Neural progenitor cell (in vitro differentiated cells): Measurements from ENCODE around the gene INPP5E.

Experiments used
- EZH2 ChIP-seq: fragments of 200-600 bp; sonication (generic); IDR thresholded peaks from 2 replicates; pipeline ENCODE4 v1.6.1; 2017; ENCODE audit warnings: antibody characterized with exemption, mild to moderate bottlenecking, moderate library complexity
- EZH2phosphoT487 ChIP-seq: fragments of 200-600 bp; sonication (generic); IDR thresholded peaks from 2 replicates; pipeline ENCODE4 v1.6.1; 2017; ENCODE audit warnings: antibody characterized with exemption
- TF ChIP-seq, protein P1 (sequence below): fragments of 200-600 bp; sonication (generic); IDR thresholded peaks from 2 replicates; pipeline ENCODE4 v1.5.1; 2017; ENCODE audit warnings: antibody characterized with exemption, mild to moderate bottlenecking

DNA sequence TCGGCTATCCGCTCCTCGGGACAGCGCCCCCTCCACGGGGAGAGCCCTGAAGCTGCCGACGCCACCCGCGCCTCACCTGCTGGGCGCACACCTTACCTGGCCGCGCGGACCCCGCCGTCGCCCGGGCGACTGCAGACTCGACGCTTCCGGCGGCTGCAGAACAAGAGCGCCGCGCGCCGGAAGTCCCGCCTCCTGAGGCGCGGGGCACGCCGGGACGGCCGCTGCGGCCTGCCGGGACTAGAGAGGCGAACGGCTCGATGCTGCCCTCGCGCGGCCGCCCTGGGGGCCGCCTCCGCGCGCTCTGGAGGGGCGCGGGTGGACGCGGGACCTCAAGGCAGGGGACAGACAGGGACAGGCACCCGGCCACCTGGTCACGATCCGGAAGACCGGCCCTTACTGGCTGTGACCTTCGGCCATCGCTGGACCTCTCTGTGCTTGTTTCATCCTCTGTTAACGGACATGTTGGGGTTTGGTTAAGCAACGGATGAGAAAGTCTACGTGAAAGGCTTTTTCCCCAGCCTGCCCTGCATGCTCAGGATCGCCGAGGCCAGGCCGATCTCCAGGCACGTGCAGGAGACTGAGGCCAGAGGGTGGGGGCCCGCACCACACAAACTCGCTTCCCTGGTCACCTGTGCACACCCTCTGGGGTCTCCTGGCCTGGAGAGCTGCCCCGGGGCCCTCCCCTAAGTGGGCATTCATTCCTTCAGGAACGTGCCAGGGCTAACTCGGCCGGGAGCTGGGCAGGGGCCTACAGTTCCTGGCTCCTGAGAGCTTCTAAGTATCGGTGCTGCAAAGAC lies 39.4 kb downstream of the INPP5E start, which contains the start of gene SNAPC4:
- TF ChIP-seq, protein P1, sequence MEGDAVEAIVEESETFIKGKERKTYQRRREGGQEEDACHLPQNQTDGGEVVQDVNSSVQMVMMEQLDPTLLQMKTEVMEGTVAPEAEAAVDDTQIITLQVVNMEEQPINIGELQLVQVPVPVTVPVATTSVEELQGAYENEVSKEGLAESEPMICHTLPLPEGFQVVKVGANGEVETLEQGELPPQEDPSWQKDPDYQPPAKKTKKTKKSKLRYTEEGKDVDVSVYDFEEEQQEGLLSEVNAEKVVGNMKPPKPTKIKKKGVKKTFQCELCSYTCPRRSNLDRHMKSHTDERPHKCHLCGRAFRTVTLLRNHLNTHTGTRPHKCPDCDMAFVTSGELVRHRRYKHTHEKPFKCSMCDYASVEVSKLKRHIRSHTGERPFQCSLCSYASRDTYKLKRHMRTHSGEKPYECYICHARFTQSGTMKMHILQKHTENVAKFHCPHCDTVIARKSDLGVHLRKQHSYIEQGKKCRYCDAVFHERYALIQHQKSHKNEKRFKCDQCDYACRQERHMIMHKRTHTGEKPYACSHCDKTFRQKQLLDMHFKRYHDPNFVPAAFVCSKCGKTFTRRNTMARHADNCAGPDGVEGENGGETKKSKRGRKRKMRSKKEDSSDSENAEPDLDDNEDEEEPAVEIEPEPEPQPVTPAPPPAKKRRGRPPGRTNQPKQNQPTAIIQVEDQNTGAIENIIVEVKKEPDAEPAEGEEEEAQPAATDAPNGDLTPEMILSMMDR = peak; percentile 90
- peak; percentile 35 for TF ChIP-seq EZH2
- no peak for TF ChIP-seq EZH2phosphoT487
